Epithelial cell of prostate (primary cell): ENCODE results near the gene POLR2F.
"Not testable (repeated sequence)": the region's sequence is repeated elsewhere in the genome, so short reads cannot be mapped to it uniquely, and the experiment has no call there.

ENCODE experiments used
- DNase-seq: peaks from one replicate; pipeline ENCODE4 v3.0.0-alpha.2; 2011; ENCODE audit warnings: low read depth, low spot score
- H3K27ac ChIP-seq: fragments of 450-650 bp; 2 replicates; pipeline ENCODE4 v1.5.1; 2017; ENCODE audit warnings: mild to moderate bottlenecking

POLR2F gene

DNA sequence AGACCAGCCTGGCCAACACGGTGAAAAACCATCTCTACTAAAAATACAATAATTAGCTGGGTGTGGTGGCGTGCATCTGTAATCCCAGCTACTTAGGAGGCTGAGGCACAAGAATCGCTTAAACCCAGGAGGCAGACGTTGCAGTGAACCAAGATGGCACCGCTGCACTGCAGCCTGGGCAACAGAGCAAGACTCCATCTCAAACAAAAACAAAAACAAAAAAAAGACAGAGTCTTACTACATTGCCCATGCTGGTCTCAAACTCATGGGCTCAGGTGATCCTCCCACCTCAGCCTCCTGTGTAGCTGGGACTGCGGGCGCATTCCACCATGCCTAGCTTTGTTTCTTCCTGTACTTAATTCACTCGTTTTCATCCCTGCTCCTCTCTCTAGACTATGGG is 22.5 kb downstream of the POLR2F start:
- H3K27ac ChIP-seq, DNase-seq: not testable (repeated sequence)

DNA sequence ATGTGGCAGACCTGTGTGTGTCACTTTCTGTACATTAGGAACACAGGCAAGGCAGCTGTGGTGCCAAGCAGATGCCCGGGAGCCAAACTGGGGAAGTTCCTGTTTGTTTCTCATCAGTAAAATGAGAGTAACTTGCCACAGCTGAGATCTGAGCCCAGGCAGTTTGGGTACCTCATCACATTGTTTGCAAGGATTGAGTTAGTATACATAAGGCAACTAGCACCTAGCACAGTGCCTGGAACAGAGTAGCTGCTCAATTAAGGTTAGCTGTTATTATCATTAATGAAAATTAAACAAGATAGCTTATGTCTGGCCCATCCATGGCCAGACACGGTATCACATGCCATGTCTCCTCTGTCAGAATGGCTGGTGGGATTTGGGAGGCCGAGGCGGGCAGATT is 23.0 kb downstream of the POLR2F start:
- no peak for DNase-seq
- no peak overlapping the region for H3K27ac ChIP-seq

DNA sequence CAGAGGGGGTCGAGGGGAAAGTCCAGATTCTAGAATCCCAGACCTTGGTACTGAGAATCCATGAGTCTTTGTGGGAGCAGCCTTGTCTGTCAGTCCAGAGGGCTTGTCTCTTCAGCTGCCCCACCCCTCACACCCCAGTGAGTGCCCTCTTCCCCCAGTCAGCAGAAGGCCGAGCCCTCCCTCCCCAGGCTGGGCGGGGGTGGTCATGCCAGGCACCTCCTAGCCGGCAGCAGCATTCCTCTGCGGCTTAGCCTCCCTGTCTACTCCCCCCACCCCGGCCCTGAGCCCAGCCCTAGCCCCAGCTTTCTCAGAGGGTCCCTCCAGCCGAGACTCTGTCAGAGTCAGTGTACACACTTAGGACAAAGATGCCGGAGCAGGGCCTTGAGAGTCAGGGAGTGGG is 26.3 kb downstream of the POLR2F start:
- no peak for DNase-seq
- H3K27ac ChIP-seq, result no peak overlapping the region

DNA sequence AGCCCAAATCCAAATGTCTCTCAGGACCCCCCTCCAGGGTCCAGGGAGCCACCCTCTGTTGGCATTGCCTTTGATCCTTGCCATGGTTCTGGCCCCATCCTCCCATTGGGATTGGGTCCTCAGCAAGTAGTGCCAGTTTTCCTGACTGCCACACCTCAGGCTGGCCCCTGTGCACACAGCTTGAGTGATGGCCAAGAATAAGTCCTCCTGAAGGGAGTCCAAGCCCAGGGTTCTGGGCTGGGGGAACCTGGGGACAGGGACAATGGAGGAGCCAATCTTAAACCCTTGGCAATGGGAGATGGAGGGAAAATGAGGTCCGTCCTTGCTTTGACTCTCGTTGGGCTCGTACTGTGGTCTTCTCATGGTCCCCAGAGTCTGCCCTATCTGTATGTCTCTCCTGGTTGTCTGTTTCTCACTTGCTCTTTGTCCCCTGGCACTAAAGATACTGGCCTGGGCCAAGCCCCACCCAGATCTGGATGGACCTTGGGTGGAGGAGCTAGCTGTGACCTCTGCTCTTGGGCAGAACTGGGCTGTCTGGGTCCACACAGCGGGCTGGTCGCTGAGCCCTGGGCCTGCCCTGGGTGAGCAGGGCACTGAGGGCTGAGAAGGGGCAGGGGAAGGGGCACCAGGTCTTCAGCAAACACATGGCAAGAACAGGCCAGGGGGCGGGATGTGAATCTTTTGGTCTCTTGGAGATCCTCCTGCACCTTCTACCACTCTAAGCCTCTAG is 27.9 kb downstream of the POLR2F start:
- DNase-seq, result no peak
- H3K27ac ChIP-seq, result no peak overlapping the region

DNA sequence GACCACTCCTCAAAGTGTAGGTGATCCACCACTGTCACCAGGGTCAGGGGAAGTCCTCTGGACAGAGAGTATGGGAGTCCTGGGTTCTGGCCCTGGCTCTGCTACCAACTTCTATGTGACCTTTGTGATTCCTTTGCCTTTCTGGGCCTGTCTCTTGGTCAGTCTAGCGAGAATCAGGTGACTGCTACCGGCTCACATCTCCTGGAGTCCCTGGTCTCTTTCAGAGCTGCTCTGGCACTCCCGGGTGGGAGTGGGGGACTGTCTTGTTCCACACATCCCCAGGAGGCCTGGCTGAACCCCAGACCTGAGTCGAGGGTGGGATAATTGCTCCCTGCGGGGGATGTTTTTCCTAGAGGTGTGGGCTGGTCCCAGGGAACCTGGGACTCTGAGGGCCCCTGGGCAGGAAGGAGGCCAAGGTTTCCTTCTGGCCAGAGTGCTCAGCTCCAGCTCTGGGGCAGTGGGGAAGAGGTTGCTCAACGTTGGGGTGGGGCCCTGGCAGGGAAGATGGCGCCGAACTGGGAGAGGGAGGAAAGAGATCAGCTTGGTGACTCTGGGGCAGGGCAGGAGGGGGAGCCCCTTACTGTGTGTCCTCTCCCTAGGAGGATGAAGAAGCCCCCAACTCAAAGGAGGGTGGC is 28.8 kb downstream of the POLR2F start:
- no peak overlapping the region for H3K27ac ChIP-seq
- no peak for DNase-seq

DNA sequence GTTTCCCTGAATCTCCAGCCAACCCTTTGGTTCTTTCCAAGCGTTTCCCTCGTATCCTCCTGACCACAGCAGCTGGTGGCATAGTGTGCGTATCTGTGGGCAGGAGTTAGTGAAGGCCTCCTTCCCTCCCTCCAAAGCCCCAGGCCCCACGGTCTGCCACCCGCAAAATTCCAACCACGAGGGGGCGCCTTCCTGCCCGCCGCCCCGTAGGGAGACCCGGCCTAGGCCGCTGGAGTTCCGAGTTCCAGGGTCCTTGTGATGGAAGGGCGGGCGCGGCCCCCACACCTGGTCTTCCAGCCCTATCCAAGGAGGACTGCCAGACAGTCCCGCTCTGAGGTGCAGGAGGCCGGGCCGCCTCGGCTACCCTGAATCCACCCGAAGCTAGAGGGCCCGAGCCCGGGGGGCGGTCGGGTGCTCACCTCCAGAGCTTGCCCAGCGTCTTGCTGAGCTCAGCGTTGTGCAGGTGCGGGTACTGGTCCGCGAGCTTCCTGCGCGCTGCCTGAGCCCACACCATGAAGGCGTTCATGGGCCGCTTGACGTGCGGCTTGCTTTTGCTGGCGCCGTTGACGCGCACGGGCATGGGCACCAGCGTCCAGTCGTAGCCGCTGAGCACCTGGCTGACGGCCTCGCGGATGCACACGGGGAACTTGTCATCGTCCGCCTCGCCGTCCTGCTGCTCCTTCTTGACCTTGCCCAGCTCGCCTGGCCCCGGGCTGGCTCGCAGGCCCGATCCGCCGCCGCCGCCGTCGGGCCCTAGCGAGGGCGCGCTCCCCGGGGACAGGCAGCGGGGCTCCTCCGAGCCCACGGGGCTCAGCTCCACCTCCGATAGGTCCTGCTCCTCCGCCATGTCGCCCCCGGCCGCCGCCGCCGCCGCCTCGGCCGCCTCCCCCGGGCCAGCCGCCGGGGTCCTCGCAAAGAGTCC is 29.7 kb downstream of the POLR2F start:
- no peak overlapping the region for H3K27ac ChIP-seq
- no peak for DNase-seq

DNA sequence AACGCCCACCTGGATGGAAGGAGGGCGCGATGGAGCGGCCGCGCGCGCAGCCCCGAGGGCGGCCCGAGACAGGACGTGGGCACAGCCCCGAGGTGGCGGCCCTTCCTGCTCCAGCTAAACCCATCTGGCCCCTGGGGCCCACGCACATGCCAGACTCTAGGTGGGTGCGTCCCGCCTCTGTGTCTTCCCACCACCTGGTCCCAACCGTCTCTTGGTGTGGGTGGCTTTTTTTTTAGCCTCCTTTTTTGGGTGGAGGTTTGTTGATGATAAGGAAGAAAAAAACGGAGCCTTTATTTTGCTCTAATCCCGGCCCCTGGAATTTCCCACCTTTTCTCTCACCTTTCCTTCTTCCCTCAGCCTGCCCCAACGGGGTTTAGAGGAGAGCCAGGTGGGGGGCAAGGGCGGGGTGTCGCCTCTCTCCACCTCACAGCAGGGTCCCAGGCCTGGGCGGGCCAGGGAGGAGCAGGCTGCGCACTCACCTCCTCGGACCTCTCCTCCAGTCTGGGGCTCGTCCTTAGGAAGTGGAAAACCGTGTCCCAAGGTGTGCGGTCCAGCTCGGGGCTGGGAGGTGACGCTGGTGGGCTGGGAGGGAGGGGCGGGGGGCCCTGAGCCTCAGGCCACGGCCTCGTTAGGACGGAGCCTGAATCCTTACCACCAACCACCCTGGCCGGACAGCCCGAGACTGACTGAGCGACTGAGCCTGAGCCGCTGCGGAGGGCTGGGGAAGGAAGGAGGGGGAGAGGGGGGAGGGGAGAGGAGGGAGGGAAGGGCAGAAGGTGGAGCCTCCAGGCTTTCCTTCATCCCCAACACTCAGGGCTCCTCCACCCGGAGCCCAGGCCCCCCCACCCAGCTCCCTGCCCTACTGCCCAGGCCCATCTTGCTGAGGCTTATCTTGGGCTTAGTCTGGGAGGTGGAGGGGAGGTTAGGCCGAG is 30.6 kb downstream of the POLR2F start, which contains the start of gene SOX10:
Gene SOX10, minus strand, starts transcription at position 696 of the 932 bp plus-strand sequence. CDS start 771 bp downstream, outside the sequence.
- no peak within 1 kb of the TSS for H3K27ac ChIP-seq
- no peak for DNase-seq

DNA sequence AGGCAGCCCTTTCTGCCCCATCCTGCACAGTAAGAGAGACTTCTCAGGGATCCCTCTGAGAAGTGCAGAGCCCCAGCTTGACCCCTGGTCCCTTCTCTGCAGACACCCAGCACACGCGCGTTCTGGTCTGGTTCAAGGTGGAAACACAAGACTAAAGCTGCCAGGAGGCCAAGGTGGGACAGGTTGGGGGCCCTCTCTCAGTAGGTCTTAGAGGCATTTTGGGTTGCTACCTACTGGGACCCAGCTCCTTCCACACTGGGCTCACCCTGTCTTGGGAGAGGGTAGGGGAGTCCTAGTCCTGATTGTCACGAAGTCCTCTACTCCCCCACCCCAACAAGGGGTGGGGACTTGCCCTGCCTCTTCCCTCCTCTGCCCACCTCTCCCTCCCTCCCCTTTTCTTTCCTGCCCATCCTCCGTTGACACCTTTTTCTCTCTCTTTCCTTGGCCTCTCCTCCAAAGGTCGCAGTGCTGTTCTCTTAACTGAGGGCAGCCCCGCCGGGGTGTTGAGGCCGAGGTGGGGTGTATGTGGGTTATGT is 31.6 kb downstream of the POLR2F start:
- DNase-seq, result no peak
- H3K27ac ChIP-seq, result no peak overlapping the region

DNA sequence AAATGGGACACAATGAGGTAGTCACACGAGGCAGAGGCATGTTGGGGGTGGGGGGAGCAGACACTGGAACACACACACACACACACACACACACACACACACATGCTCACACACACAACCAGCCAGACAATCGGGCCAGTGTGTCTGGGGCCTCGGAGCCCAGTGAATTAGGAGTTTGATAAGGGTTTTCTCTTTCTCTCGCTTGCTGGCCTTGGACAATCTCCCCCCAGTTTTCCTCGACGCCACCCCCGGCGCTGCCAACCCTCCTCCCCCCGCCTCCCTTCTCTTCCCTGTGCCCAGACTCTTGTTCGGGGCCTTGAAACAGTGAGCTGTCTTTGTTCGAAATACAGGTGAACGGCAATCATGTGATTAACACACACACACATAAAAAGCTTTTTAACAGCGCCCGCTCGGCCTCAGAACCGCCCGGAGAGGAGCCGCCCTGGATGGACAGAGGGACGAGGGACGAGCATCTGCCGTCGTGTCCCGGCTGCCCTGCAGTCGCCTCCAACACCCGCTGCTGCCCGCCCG is 32.3 kb downstream of the POLR2F start:
- no peak overlapping the region for H3K27ac ChIP-seq
- DNase-seq, result no peak

DNA sequence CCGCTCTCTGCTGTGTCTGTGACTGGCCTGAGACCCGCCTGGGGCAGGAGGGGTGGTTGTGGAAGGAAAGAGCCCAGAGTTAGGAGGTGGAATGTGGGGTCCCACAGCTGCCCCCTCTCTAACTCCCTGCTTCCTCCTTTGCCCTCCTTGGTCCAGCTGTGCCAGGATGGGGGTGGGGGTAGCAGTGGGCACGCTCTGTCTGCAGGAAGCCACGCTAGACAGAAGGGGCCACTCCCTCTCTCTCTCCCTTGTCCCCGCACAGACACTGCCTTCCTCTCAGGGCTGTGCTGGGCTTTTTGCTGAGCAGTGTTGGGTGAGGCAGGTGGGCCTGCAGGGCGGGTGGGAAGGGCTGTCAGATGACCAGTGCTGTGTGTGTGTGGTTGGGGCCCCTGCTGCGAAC is 32.9 kb downstream of the POLR2F start:
- H3K27ac ChIP-seq, result no peak overlapping the region
- no peak for DNase-seq

DNA sequence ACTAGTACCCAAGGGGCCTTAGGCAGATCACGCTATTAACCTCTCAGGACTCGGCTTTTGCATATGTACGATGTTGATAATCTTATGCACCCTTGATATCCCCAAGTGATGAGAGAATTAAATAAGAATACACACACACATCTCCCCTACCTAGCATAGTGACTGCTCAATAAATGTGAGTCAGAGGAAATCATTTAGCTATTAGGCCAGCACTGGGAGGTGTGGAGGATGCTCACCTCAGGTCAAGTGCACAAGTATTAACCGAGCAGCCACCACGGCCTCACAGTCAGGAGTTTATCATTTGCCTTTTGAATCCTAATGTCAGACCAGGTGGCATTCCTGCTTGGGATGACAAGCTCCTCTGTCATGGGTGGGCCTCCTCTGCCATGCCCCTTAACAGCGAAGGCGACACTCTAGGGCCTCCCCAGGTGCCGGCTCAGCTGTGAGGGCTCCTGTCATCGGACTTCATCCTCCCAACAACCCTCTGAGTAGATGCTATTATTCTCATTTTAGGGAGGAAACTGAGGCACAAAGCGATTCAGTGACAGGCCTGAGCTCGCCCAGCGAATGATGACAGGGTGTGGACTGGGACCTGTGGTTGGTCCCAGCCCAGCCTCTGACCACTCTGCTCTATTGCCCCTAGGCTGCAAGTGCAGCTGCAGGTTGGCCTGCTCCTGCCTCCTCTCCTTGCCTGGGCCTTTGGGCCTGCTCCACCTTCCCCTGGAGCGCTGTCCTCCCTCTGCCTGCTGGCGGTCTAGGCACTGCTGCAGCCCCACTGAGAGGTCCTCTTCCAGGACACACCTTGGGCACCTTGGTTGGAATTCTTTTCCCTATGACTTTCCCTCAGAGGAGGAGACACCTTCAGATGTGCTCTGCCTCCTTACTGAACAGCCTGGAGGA is 35.9 kb downstream of the POLR2F start:
- no peak for DNase-seq

DNA sequence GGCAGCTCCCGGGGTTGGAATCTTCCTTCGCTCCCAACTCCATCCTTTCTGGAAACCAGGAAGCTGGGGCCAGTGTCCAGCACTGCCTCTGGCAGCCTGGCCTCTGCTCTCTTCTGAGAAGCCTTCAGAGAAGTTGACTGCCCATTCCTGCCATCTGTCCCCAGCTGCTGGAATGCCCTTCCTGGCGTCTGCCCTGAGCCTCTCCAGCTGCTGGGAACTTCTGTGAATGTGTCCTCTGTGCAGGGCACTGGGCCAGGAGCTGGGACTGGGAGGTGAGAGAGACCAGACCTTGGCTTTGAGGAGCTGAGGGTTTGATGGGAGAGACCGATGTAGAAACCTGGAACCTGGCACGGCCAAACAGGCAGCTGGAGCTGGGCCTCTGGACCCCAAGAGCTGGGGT is 36.8 kb downstream of the POLR2F start:
- DNase-seq, result no peak
- no peak overlapping the region for H3K27ac ChIP-seq

More for the DNA sequence above, 35.9 kb downstream of the POLR2F start:
- H3K27ac ChIP-seq, result no peak overlapping the region

DNA sequence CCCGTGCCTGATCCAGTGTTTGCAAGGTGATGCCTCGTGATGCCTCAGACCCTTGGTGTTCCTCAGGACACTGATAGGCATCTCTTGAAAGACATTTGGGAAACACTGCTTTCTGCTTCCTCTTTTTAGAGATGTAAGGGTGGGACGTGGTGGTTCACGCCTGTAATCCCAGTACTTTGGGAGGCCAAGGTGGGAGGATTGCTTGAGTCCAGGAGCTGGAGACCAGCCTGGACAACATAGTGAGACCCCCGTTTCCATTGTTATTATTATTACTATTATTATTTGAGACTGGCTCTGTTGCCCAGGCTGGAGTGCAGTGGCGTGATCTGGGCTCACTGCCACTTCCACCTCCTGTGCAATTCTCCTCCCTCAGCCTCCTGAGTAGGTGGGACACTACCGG is 37.4 kb downstream of the POLR2F start:
- no peak overlapping the region for H3K27ac ChIP-seq
- no peak for DNase-seq

DNA sequence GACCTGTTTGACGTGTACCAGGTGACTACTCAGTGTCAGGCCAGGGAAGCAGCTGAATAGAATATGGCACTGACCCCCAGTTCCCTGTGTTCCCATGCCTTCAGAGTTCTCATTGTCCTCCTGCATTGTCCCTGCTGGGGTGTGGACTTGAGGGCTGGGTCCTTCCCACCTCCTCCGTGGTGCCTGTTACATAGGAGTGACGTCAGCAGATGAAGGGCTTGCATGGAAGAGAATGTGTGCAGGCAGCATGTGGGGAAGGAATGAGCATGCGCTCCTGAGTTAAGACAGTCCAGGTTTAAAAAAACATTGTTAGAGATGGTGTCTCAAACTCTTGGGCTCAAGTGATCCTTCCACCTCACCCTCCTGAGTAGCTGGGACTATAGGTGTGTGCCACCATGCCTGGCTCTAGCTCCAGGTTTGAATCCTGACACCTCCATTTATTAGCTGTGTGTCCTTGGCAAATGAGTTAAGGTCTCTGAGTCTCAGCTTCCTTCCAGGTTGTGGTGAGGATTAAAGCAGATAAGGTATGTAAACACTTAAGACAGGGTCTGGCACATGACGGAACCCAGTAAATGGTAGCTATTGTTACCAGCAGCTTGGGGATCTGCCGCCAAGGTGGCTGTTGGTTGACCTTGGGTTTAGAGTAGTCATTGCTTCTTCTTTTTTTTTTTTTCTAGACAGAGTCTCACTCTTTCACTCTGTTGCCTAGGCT is 38.4 kb downstream of the POLR2F start:
- DNase-seq, result no peak
- H3K27ac ChIP-seq, result no peak overlapping the region

DNA sequence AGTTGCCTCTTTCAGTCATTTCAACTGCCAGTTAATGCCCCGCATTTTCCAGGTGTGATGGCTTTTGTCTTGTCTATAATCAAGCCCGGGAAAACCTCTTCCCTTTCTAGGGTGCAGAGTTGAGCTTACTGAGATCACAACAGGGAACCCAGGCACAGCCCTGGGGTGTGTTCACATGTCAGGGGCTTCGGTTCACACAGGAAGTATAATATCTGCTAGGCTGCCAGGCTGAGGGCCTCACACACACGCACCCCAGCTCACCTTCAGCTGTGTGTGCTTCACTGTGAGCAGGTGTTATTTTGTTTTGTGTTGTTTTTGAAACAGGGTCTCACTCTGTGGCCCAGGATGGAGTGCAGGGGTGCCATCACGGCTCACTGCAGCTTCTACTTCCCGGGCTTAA is 40.5 kb downstream of the POLR2F start:
- H3K27ac ChIP-seq, result no peak overlapping the region
- no peak for DNase-seq

DNA sequence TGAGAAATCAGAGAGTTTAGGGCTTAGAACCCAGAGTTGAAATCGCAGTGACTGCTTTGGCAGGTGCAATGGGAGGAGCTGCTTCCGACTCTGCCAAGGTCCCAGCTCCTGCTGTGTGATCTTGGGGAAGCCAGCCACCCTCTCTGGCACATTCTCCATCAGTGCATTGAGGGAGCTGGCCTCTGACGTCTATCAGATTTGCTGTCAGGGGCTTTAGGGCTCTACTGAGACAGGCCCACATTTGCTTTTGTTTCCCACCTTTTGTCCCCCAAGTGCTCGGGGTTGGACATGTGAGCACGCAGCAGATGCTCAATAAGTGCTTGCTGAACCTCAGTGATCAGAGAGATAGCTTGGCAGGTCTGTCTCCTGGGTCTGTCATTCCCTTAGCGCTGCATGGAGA is 41.5 kb downstream of the POLR2F start:
- no peak for DNase-seq
- H3K27ac ChIP-seq, result no peak overlapping the region

DNA sequence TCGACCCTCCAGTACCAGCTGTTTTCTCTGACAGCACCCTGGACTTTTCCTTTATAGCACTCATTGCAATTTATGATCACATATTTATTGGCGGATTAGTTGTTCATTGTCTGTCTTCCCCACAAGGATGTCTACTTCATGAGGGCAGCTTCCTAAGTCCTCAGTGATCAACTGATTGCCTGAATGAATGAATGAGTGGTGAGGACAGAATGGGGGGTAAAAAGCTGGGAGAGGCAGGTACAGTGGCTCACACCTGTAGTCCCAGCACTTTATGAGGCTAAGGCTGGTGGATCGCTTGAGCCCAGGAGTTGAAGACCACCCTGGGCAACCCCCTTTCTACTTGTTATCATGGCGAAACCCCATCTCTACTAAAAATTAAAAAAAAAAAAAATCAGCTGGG is 42.0 kb downstream of the POLR2F start:
- no peak for DNase-seq
- no peak overlapping the region for H3K27ac ChIP-seq

DNA sequence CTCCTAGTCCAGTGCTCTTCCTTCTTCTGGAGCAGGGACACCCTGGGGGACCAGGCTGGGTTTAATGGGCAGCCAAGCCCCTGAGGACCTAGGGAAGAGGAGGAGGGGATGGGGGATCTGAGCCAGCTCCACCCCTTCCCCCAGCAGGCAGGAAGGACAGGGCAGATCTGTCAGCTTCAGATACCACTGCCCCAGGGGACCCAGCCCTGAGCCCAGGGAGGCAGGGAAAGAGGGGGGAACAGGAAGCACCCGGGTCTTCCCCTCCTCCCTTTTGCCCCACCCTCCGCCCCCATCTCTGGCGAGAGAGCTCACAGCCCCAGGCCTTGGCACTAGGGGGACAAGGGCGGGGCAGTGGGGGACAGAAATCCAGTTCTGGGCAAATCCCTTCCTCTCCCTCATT is 42.6 kb downstream of the POLR2F start:
- no peak overlapping the region for H3K27ac ChIP-seq
- DNase-seq, result no peak
